H7 (cell line): Measurements from ENCODE around the gene IL19. TPM values are rescaled to one million over a fixed set of nuclear protein-coding genes. Genes with fewer than 3 reads are reported as not detected.
A peak's percentile ranks its signal among the peaks of the same experiment; 100 is the strongest.
"Not testable (repeated sequence)": the region's sequence is repeated elsewhere in the genome, so short reads cannot be mapped to it uniquely, and the experiment has no call there.

ENCODE experiments used
- DNase-seq: peaks from one replicate; pipeline ENCODE4 v3.0.0; 2012
- H3K27me3 ChIP-seq: 2 replicates; pipeline ENCODE4 v1.6.0; 2011; ENCODE audit warnings: mild to moderate bottlenecking, low read length; ENCODE audit not compliant: control insufficient read depth, insufficient read depth
- H3K36me3 ChIP-seq: replicated peaks from 2 replicates; pipeline ENCODE4 v1.5.1; 2011; ENCODE audit warnings: low read length; ENCODE audit not compliant: control insufficient read depth, insufficient read depth
- H3K4me3 ChIP-seq: 2 replicates; pipeline ENCODE4 v1.5.1; 2011; ENCODE audit warnings: low read depth, mild to moderate bottlenecking, control low read depth, low read length, moderate library complexity; ENCODE audit not compliant: insufficient read depth
- total RNA-seq: library from RNA; depleted of rRNA; stranded (reverse); fragments of >200 nt; shearing (Covaris generic); gene quantifications from 2 replicates; pipeline ENCODE4 v1.2.3, GENCODE V29; 2014

IL19 gene
- total RNA-seq, 1 experiment from 2014 or later = not detected

DNA sequence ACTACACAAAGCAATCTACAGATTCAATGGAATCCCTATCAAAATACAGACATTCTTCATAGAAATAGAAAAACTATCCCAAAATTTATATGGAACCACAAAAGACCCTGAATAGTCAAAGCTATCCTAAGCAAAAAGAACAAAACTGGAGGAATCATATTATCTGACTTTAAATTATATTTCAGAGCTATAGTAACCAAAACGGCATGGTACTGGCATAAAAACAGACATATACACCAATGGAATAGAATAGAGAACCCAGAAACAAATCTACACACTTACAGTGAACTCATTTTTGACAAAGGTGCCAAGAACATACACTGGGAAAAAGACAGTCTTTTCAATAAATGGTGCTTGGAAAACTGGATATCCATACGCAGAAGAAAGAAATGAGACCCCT is 82.1 kb downstream of the IL19 start:
- H3K4me3 ChIP-seq, DNase-seq, H3K36me3 ChIP-seq, H3K27me3 ChIP-seq: not testable (repeated sequence)

DNA sequence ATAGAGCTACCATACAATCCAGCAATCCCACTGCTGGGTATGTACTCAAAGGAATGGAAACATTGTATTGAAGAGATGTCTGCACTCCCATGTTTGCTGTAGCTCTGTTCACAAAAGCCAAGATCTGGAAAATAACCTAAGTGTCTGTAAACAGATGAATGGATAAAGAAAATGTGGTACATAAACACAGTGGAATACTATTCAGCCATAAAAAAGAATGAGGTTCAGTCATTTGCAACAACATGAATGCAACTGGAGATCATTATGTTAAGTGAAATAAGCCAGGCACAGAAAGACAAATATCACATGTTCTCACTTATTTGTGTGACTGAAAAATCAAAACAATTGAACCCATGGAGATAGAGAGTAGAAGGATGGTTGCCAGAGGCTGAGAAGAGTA is 83.1 kb downstream of the IL19 start:
- not testable (repeated sequence) for H3K27me3 ChIP-seq, H3K36me3 ChIP-seq, H3K4me3 ChIP-seq, DNase-seq

DNA sequence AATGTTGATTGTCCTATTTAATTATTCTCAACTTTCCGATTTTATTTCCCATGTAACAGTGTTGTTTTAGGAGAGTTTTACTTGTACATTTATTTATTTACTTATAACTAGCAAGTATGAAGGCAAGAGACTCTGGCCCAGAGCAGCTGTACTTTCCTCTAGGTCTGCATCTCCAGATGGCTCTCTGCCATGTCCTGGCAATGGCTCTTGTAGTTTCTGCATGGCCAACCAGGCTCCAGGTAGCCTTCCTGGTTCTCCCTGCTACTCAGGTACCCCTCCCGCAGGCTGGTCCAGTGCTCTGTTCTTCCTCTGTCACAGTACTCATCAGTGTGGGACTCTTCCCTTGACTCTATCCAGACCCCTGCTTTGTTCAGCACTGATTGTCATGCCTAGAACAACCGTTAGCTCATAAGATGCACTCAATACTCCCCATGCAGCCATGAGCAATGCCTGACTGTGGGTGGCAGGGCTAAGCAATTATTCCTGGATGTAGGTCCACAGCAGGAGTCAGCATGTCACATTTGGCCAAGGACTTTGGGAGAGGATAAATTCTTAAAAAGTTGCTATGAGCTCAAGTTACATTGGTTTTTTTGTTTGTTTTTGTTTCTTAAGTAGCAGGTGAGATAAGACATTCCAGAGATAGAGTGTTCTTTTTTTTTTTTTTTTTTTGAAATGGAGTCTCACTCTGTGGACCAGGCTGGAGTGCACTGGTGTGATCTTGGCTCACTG is 84.0 kb downstream of the IL19 start:
- no peak for DNase-seq
- Histone ChIP-seq H3K27me3 (no peaks in the 10 kb centered on the region; the same call in 1 of the 2 replicates), H3K4me3 (no peak overlapping the region), H3K36me3 (no peaks in the 10 kb centered on the region)

DNA sequence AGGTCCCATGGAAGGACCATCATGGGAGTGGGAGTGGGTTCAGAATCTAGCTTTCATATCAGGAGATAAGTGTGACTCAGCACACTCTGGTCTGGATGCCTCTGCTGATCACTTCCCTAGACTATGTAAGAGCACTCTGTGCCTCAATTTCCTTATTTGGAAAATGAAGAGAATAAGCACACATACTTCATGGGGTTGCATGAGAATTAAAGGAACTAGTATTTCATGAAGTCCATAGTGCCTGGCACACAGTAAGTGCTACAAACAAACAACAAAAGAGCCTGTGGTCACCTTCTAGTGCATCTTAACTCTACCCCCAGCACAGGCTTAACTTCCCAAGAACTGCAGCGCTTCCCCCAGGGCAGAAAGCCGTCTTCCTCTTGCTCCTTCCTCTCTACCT is 85.3 kb downstream of the IL19 start:
- Histone ChIP-seq H3K36me3 (no peaks in the 10 kb centered on the region), H3K27me3 (no peaks in the 10 kb centered on the region; the same call in 1 of the 2 replicates), H3K4me3 (no peak overlapping the region)
- DNase-seq = no peak

DNA sequence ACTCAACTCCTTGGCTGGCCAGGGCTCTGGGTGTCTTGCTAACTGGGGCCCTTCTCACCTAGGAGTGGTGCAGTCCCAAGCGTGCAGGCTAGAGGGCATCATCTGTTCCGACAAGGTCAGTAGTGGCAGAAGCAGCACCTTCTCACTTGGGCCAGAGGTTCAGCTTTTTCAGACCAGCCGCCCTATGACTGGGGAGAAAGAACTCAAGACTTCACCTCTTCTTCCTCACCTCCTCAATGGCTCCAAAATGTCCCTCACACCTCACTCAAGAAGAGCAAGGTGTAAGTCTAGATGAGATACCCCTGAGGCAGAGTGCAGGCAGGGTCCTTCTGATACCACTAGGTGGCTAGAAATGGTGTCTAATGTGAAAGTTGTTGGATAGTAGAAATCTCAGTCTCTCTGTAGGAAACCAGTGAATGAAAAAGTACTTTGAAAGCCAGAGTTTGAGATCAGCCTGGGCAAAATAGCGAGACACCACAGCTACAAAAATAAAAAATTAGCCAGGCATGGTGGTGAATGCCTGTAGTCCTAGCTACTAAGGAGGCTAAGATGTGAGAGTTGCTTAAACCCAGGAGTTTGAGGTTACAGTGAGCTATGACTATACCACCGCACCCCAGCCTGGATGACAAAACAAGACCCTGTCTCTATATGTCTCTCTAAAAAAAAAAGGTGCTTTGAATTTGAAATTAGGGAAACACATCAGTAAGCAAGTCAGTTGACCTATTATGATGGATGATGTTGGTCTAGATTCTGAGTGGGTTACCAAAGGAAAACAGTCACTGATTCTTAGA is 86.3 kb downstream of the IL19 start:
- Histone ChIP-seq H3K36me3 (no peaks in the 10 kb centered on the region), H3K4me3 (no peak overlapping the region)
- no peak for DNase-seq

DNA sequence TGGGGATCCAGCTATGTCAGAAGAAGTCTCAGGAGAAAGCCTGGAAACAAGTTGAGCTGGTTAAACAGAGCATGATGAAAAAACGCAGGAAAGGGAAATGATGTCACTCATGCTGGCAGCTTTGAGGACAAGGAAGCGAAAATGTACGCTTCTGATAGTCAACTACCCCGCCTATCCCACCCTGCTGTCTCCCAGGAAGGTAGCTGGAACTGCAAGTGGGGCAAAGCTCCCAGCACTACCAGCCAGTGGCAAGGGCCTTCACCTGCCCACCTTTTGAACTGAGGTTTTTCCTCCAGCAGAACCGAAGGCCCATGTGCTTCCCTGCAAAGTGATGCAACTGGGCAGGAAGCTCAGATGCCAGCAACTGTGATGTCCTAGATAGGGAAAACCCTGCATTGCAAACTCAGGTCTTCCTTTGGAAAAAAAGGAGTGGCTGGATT is 88.5 kb downstream of the IL19 start:
- DNase-seq = no peak
- Histone ChIP-seq H3K4me3 (no peak overlapping the region), H3K36me3 (no peaks in the 10 kb centered on the region), H3K27me3 (no peaks in the 10 kb centered on the region; the same call in 1 of the 2 replicates)

More for the DNA sequence above, 86.3 kb downstream of the IL19 start:
- no peaks in the 10 kb centered on the region; the same call in 1 of the 2 replicates for H3K27me3 ChIP-seq

DNA sequence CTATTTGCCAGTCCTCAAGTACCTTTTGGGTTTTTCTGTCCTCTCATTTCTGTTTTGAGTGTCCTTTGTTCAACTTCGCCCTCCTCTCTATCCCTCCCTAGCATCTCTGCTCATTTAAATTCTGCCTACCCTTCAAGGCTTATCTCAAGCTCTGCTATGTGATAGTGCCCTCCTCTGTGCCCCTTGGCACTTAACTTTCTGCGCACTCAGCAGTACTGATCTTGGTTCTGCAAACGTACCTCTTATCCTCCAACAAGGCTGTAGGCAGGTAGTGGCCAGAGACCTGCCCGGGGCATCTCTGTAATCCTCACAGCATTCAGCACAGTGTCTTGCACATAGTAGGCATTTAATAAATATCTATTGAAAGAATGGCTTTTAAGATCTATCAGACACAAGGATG is 89.6 kb downstream of the IL19 start:
- Histone ChIP-seq H3K27me3 (no peaks in the 10 kb centered on the region; the same call in 1 of the 2 replicates), H3K36me3 (no peaks in the 10 kb centered on the region), H3K4me3 (no peak overlapping the region)
- DNase-seq = no peak

DNA sequence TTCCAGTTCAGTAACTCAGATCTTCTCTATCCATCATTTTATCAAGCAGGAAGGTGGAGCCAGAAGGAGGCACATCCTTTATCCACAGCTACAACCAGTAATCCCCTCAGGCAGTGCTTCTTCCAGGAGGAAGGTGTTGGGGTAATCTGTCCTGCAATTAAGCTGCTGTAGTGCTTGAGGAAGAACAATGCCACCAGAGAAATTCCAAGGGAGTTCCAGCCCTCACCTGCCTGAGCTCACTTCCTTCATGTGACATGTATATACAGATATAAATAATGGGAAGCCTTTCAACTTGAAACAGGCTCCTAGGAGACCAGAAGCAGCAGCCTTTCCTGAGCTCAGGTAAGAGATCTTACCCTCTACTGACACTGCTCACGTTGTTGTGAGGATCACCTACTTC is 92.7 kb downstream of the IL19 start:
- no peak overlapping the region for H3K4me3 ChIP-seq
- no peak for DNase-seq
- H3K36me3 ChIP-seq = no peaks in the 10 kb centered on the region
- H3K27me3 ChIP-seq = no peaks in the 10 kb centered on the region; the same call in 1 of the 2 replicates

DNA sequence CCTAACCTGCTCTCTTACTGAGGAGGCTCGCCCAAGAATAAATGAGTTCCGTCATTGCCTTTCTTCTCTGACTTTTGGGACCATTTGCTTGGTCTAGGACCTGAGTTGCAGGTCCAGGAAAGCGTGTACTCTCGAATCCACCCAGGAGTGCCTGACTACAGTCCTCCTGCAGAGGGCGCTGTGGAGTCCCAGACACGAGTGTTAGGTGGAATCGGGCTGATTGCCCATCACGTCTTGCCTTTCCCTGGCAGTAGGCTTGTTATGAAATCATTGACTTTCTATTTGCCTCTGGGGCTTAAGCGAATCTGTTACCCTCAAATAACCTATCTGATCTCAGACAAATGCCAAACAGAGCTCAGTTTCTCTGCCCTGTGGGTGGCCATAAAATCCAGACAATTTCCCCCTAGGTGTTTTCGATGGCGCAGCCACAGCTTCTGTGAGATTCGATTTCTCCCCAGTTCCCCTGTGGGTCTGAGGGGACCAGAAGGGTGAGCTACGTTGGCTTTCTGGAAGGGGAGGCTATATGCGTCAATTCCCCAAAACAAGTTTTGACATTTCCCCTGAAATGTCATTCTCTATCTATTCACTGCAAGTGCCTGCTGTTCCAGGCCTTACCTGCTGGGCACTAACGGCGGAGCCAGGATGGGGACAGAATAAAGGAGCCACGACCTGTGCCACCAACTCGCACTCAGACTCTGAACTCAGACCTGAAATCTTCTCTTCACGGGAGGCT is 94.5 kb downstream of the IL19 start, which contains the start of gene IL20:
Gene IL20, plus strand, starts transcription at position 685 of the 733 bp plus-strand sequence. CDS start 230 bp downstream, outside the sequence.
- no peaks in the 10 kb centered on the region; the same call in 1 of the 2 replicates for H3K27me3 ChIP-seq
- no peak within 1 kb of the TSS for H3K4me3 ChIP-seq
- DNase-seq = peak; percentile 64
- H3K36me3 ChIP-seq = no peaks in the 10 kb centered on the region

DNA sequence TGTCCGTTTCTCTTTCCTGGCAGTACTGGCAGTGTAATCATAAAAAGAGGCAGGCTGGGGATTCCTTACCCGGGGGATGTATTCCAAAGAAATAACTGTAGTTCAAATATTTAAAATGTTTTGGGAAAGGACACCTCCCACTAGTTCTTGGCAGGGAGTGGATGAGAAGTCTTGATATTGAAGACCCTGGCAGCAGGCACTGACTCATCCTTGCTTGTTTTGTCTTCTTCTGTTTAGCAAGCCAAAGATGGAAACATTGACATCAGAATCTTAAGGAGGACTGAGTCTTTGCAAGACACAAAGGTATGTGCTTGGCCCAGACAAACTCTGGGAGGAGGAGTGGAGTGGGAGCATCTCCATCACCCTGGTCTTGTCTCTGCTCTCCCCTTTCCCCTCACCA is 95.5 kb downstream of the IL19 start:
- DNase-seq = no peak
- Histone ChIP-seq H3K4me3 (no peak overlapping the region), H3K36me3 (no peaks in the 10 kb centered on the region), H3K27me3 (no peaks in the 10 kb centered on the region; the same call in 1 of the 2 replicates)

DNA sequence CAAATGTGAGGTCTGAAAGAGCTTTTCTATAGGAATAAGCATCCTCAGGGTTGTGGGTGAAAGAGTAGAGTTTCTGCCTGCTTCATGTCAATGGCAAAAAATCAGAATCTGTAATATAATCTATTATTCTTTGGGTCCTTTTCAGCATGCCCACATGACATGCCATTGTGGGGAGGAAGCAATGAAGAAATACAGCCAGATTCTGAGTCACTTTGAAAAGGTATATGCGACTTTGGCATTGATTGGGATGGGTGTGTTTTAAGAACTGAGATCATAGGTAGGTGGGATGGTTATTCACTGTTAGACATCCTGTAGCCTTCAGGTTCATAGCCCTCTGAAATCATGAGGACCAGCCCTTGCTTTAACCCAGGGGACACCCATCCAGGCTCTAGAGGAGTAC is 96.7 kb downstream of the IL19 start:
- H3K27me3 ChIP-seq = no peaks in the 10 kb centered on the region; the same call in 1 of the 2 replicates
- no peak overlapping the region for H3K4me3 ChIP-seq
- DNase-seq = no peak
- no peaks in the 10 kb centered on the region for H3K36me3 ChIP-seq

DNA sequence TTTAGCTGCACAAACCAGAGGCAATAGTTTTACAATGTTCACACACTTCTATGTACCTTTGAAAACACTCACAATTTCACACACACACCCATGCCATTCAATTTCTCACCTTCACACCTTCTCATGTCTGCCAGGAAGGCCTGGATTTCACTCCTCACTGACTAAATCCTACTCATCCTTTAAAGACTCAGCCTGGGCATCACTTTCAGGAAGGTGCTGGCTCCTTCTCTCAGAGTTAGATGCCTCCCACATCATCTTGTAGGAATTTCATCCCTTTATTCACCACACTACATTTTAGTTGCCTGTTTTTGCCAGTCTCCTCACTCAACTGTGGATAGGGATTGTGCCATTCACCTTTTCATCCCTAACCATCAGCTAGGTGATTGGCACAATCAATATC is 97.1 kb downstream of the IL19 start:
- Histone ChIP-seq H3K27me3 (no peaks in the 10 kb centered on the region; the same call in 1 of the 2 replicates), H3K36me3 (no peaks in the 10 kb centered on the region)

DNA sequence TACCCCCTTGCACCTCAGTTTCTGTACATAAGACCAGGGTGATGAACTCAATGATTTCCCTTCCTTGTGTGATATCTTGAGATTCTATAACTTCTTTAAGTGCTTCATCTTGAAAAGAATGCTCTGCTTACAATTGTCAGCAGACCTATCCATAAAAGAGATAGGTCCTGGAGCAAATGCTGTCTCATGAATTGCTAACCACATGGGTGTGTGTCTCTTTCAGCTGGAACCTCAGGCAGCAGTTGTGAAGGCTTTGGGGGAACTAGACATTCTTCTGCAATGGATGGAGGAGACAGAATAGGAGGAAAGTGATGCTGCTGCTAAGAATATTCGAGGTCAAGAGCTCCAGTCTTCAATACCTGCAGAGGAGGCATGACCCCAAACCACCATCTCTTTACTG is 97.7 kb downstream of the IL19 start:
- no peak for DNase-seq
- H3K36me3 ChIP-seq = no peaks in the 10 kb centered on the region
- no peak overlapping the region for H3K4me3 ChIP-seq
- no peaks in the 10 kb centered on the region; the same call in 1 of the 2 replicates for H3K27me3 ChIP-seq

More for the DNA sequence above, 97.1 kb downstream of the IL19 start:
- H3K4me3 ChIP-seq = no peak overlapping the region
- no peak for DNase-seq

DNA sequence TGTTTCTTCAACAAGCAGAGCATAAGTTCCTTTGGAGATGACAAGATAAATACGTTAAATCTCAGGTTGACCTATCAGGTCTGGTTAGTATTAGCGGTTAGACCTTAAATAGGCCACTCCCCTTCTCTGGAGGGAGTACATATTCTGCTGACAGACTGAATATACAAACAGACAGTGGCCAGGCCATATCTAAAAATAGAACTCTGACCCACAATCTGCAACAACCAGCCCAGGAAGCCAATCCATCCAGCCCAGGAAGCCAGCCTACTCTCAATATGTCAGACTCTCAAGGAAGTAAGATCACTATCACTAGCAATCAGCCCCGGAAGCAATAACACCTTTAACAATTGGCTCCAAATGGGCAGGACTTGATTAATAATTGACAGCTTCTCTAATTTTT is 101.6 kb downstream of the IL19 start:
- Histone ChIP-seq H3K27me3 (no peaks in the 10 kb centered on the region; the same call in 1 of the 2 replicates), H3K4me3 (no peak overlapping the region), H3K36me3 (no peaks in the 10 kb centered on the region)
- no peak for DNase-seq
